GM10266 (cell line): ENCODE measurements around the gene SLC7A10.

ENCODE experiments used
- DNase-seq: peaks from one replicate; pipeline ENCODE4 v3.0.0; 2012; ENCODE audit errors: extremely low spot score
- CTCF ChIP-seq: IDR thresholded peaks from 2 replicates; pipeline ENCODE4 v1.5.1; 2012; ENCODE audit warnings: mild to moderate bottlenecking, low read depth; ENCODE audit not compliant: control insufficient read depth, insufficient read depth; ENCODE audit errors: missing control alignments

The SLC7A10 gene

GRCh38 chr19:33269016-33269415 is 43.4 kb upstream of the SLC7A10 start:
- no peak for DNase-seq
- TF ChIP-seq CTCF = no peak

GRCh38 chr19:33268162-33268991 is 42.7 kb upstream of the SLC7A10 start:
- DNase-seq = no peak
- TF ChIP-seq CTCF = no peak

- no peak for DNase-seq
- no peak for TF ChIP-seq CTCF
Observed at GRCh38 chr19:33267706-33268105, 42.1 kb upstream of the SLC7A10 start.

GRCh38 chr19:33266974-33267484 is 41.4 kb upstream of the SLC7A10 start:
- no peak for DNase-seq

GRCh38 chr19:33264881-33265445 is 39.3 kb upstream of the SLC7A10 start:
- DNase-seq = no peak
- no peak for TF ChIP-seq CTCF

More at GRCh38 chr19:33266974-33267484, 41.4 kb upstream of the SLC7A10 start:
- no peak for TF ChIP-seq CTCF

- no peak for TF ChIP-seq CTCF
- no peak for DNase-seq
Observed at GRCh38 chr19:33263325-33264023, 37.8 kb upstream of the SLC7A10 start.

GRCh38 chr19:33261511-33262189 is 36.0 kb upstream of the SLC7A10 start:
- TF ChIP-seq CTCF = no peak
- DNase-seq = no peak
